Omental fat pad (tissue), 4 donors: Measurements from ENCODE around the gene PAK1IP1. TPM values are rescaled to one million over a fixed set of nuclear protein-coding genes. Genes with fewer than 3 reads are reported as not detected.
"Not testable (repeated sequence)": the region's sequence is repeated elsewhere in the genome, so short reads cannot be mapped to it uniquely, and the experiment has no call there.

Source experiments
- ATAC-seq: fragments of 150-250 bp; one replicate; pipeline ENCODE4 v1.9.1; 2016; ENCODE audit warnings: mild to moderate bottlenecking, moderate library complexity; ENCODE audit not compliant: low FRiP score
- DNase-seq: peaks from one replicate; pipeline ENCODE4 v3.0.0-alpha.2; 2019; ENCODE audit warnings: low spot score
- CTCF ChIP-seq, 3 donors: fragments of 450-650 bp; IDR thresholded peaks; one replicate each; pipeline ENCODE4 v1.5.1; 2016 to 2017; ENCODE audit warnings: antibody characterized with exemption in 3 of 3, mild to moderate bottlenecking in 3 of 3, moderate library complexity in 2 of 3
- total RNA-seq, 4 donors: library from RNA; depleted of rRNA; stranded (reverse); fragments of >200 nt; gene quantifications; one replicate each; pipeline ENCODE4 v1.1.0, GENCODE V29; 2016

PAK1IP1 gene
- total RNA-seq, 4 donors from 2014 or later, result 10.7 to 36.5 (median 15.1) TPM

GRCh38 chr6:10662742-10663141, 32.0 kb upstream of the PAK1IP1 start:
- no peak for DNase-seq
- no peak for ATAC-seq
- no peak for TF ChIP-seq CTCF (IDR thresholded peaks at IDR 0.05)

GRCh38 chr6:10665595-10665994, 29.2 kb upstream of the PAK1IP1 start:
- ATAC-seq, DNase-seq: not testable (repeated sequence)

GRCh38 chr6:10668126-10668917, 26.4 kb upstream of the PAK1IP1 start:
- ATAC-seq (no peak), DNase-seq (no peak)
- no peak for TF ChIP-seq CTCF (IDR thresholded peaks at IDR 0.05)

GRCh38 chr6:10676403-10676802, 18.4 kb upstream of the PAK1IP1 start:
- no peak for DNase-seq
- no peak for ATAC-seq
- TF ChIP-seq CTCF (IDR thresholded peaks at IDR 0.05), result no peak

- DNase-seq, result no peak
- TF ChIP-seq CTCF (IDR thresholded peaks at IDR 0.05), result no peak
- ATAC-seq, result no peak
Measured at GRCh38 chr6:10678456-10678855, 16.3 kb upstream of the PAK1IP1 start.

GRCh38 chr6:10681795-10682194, 13.0 kb upstream of the PAK1IP1 start:
- ATAC-seq, result no peak
- TF ChIP-seq CTCF (IDR thresholded peaks at IDR 0.05), result no peak
- DNase-seq, result no peak

- no peak for DNase-seq
- ATAC-seq, result no peak
- no peak for TF ChIP-seq CTCF (IDR thresholded peaks at IDR 0.05)
Measured at GRCh38 chr6:10682355-10682988, 12.3 kb upstream of the PAK1IP1 start.
